OCI-LY7 (cell line): ENCODE measurements around the gene EHD2. TPM values are rescaled to one million over a fixed set of nuclear protein-coding genes. Genes with fewer than 3 reads are reported as not detected.

Experiments used
- BruUV-seq: library from RNA; stranded (reverse); fragments of 400-500 nt; replicated peaks from 2 replicates; lab custom pipeline; 2021; lab: Mats Ljungman, UMichigan
- CTCF ChIA-PET: fragments of 300-600 bp; sonication (Branson Sonifier 250); formaldehyde crosslinking; loops from one replicate; lab custom pipeline; 2022; ENCODE audit warnings: antibody characterized with exemption; ENCODE audit not compliant: unreplicated experiment; lab: Charles Lee
- POLR2A ChIA-PET: fragments of 300-600 bp; sonication (Branson Sonifier 250); formaldehyde crosslinking; loops from one replicate; lab custom pipeline; 2022; ENCODE audit warnings: antibody characterized with exemption; lab: Charles Lee
- DNase-seq: peaks from one replicate; pipeline ENCODE4 v3.0.0-alpha.2; 2015; ENCODE audit warnings: low spot score
- H2AFZ ChIP-seq: fragments of 200-600 bp; sonication (generic), shearing (Covaris generic); 2 replicates; pipeline ENCODE4 v1.6.1; 2014; ENCODE audit warnings: mild to moderate bottlenecking, antibody characterized with exemption, low read length, moderate library complexity
- H3K27ac ChIP-seq: fragments of 200-600 bp; sonication (generic); 2 replicates; pipeline ENCODE4 v1.5.1; 2014; ENCODE audit warnings: mixed run types, low read depth, mild to moderate bottlenecking, moderate library complexity, low read length, inconsistent platforms; ENCODE audit not compliant: poor library complexity, severe bottlenecking
- H3K36me3 ChIP-seq: fragments of 200-600 bp; sonication (generic); 2 replicates; pipeline ENCODE4 v1.6.1; 2014; ENCODE audit warnings: mild to moderate bottlenecking, antibody characterized with exemption, low read length, moderate library complexity, mixed read lengths; ENCODE audit not compliant: insufficient read depth
- H3K4me1 ChIP-seq: fragments of 200-600 bp; sonication (generic); 2 replicates; pipeline ENCODE4 v1.5.1; 2014; ENCODE audit warnings: mild to moderate bottlenecking, low read length; ENCODE audit not compliant: insufficient read depth, poor library complexity, severe bottlenecking
- H3K4me2 ChIP-seq: fragments of 200-600 bp; sonication (generic); 2 replicates; pipeline ENCODE4 v1.6.1; 2014; ENCODE audit warnings: mild to moderate bottlenecking, low read length
- H3K4me3 ChIP-seq: fragments of 200-600 bp; sonication (generic); 2 replicates; pipeline ENCODE4 v1.5.1; 2014; ENCODE audit warnings: mild to moderate bottlenecking, low read depth, low read length; ENCODE audit not compliant: poor library complexity, severe bottlenecking
- H3K79me2 ChIP-seq: fragments of 200-600 bp; sonication (generic); 2 replicates; pipeline ENCODE4 v1.6.1; 2016; ENCODE audit warnings: low read depth, mild to moderate bottlenecking, low read length, moderate library complexity, mixed read lengths; ENCODE audit not compliant: insufficient read depth
- H3K9me2 ChIP-seq: fragments of 200-600 bp; sonication (generic); 2 replicates; pipeline ENCODE4 v1.6.1; 2016; ENCODE audit warnings: mild to moderate bottlenecking, low read length, mixed read lengths; ENCODE audit not compliant: insufficient read depth
- H3K9me3 ChIP-seq: fragments of 200-600 bp; sonication (generic); 2 replicates; pipeline ENCODE4 v1.6.1; 2014; ENCODE audit warnings: mild to moderate bottlenecking, mixed run types, low read length, mixed read lengths
- H4K20me1 ChIP-seq: fragments of 200-600 bp; sonication (generic); 2 replicates; pipeline ENCODE4 v1.6.1; 2014; ENCODE audit warnings: mild to moderate bottlenecking, antibody characterized with exemption, low read length, moderate library complexity, mixed read lengths; ENCODE audit not compliant: insufficient read depth
- EZH2phosphoT487 ChIP-seq: fragments of 200-600 bp; sonication (generic); IDR thresholded peaks from 2 replicates; pipeline ENCODE4 v1.6.1; 2018; ENCODE audit warnings: low read depth, borderline replicate concordance, mild to moderate bottlenecking, mixed run types, antibody characterized with exemption, low read length, moderate library complexity, mixed read lengths
- intact Hi-C: fragments of 100-400 bp; cut with micrococcal nuclease; formaldehyde crosslinking; loops from one replicate; pipeline ENCODE4 v1.10.0; 2022; ENCODE audit not compliant: unreplicated experiment
- total RNA-seq, 2 experiments: library from RNA; depleted of rRNA in 1 of 2; stranded (reverse); fragments of >200 nt in 1 of 2; shearing (Covaris generic) in 1 of 2; gene quantifications; 2 replicates each; pipeline ENCODE4 v1.2.3, GENCODE V29; 2014 to 2022
- TF ChIP-seq, protein P1 (sequence below): fragments of 200-600 bp; sonication (generic); conservative IDR thresholded peaks from 2 replicates; pipeline ENCODE4 v1.5.1; 2014; ENCODE audit warnings: mild to moderate bottlenecking, antibody characterized with exemption, low read length, moderate library complexity, mixed read lengths

EHD2 gene
- total RNA-seq, 2 experiments from 2014 or later: not detected

DNA sequence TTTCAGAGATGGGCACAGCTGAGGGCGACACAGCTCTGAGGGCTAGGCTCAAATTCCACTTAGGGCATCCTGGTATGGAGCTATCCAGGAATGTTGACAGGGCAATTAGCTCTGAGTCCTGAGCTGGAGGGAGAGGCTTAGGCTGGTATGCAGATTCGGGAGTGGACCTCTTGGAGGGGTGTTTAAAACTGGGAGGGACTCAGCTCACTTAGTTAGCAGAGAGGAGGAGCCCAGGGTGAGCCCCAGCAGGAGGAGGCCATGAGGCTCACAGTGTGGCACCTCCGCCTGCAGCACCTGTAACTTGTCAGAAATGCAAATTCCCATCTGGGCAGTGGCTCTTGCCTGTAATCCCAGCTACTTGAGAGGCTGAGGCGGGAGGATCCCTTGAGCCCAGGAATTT, 21.9 kb downstream of the EHD2 start:
- ChIA-PET CTCF (no interaction called here), POLR2A (interaction anchor here (0.6 kb wide), 1 partner anchor 271 kb away, joined by 5 read pairs; no protein-coding TSS in a partner anchor)
- no TSS peak for BruUV-seq
- H3K9me2 ChIP-seq: no peaks in the 10 kb centered on the region
- intact Hi-C loops: no loop called here
- H4K20me1 ChIP-seq: no peaks in the 10 kb centered on the region
- no peaks in the 10 kb centered on the region for H3K4me1 ChIP-seq
- no peak overlapping the region for H3K27ac ChIP-seq
- no peaks in the 10 kb centered on the region for H3K9me3 ChIP-seq
- no peaks in the 10 kb centered on the region for H3K36me3 ChIP-seq
- H2AFZ ChIP-seq: no peak overlapping the region
- H3K79me2 ChIP-seq: no peaks in the 10 kb centered on the region
- H3K4me3 ChIP-seq: no peak overlapping the region
- no peak for DNase-seq
- H3K4me2 ChIP-seq: no peak overlapping the region
- no peak for TF ChIP-seq EZH2phosphoT487
- TF ChIP-seq, protein P1, sequence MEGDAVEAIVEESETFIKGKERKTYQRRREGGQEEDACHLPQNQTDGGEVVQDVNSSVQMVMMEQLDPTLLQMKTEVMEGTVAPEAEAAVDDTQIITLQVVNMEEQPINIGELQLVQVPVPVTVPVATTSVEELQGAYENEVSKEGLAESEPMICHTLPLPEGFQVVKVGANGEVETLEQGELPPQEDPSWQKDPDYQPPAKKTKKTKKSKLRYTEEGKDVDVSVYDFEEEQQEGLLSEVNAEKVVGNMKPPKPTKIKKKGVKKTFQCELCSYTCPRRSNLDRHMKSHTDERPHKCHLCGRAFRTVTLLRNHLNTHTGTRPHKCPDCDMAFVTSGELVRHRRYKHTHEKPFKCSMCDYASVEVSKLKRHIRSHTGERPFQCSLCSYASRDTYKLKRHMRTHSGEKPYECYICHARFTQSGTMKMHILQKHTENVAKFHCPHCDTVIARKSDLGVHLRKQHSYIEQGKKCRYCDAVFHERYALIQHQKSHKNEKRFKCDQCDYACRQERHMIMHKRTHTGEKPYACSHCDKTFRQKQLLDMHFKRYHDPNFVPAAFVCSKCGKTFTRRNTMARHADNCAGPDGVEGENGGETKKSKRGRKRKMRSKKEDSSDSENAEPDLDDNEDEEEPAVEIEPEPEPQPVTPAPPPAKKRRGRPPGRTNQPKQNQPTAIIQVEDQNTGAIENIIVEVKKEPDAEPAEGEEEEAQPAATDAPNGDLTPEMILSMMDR: no peak

DNA sequence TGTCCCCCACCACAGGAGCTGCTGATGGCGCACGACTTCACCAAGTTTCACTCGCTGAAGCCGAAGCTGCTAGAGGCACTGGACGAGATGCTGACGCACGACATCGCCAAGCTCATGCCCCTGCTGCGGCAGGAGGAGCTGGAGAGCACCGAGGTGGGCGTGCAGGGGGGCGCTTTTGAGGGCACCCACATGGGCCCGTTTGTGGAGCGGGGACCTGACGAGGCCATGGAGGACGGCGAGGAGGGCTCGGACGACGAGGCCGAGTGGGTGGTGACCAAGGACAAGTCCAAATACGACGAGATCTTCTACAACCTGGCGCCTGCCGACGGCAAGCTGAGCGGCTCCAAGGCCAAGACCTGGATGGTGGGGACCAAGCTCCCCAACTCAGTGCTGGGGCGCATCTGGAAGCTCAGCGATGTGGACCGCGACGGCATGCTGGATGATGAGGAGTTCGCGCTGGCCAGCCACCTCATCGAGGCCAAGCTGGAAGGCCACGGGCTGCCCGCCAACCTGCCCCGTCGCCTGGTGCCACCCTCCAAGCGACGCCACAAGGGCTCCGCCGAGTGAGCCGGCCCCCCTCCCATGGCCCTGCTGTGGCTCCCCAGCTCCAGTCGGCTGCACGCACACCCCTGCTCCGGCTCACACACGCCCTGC, 27.8 kb downstream of the EHD2 start:
- H3K9me2 ChIP-seq: no peaks in the 10 kb centered on the region
- no peak for DNase-seq
- POLR2A ChIA-PET: no interaction called here
- H3K36me3 ChIP-seq: no peaks in the 10 kb centered on the region
- H4K20me1 ChIP-seq: no peaks in the 10 kb centered on the region
- H3K27ac ChIP-seq: no peak overlapping the region
- no peak overlapping the region for H3K4me2 ChIP-seq
- TF ChIP-seq, protein P1: no peak
- TF ChIP-seq EZH2phosphoT487: no peak
- no peaks in the 10 kb centered on the region for H3K9me3 ChIP-seq
- no peak overlapping the region for H3K4me3 ChIP-seq
- no TSS peak for BruUV-seq
- peaks cover 5% of the 10 kb centered on the region for H3K79me2 ChIP-seq
- H2AFZ ChIP-seq: no peak overlapping the region
- intact Hi-C loops: no loop called here
- CTCF ChIA-PET: no interaction called here
- H3K4me1 ChIP-seq: peaks cover 18% of the 10 kb centered on the region

DNA sequence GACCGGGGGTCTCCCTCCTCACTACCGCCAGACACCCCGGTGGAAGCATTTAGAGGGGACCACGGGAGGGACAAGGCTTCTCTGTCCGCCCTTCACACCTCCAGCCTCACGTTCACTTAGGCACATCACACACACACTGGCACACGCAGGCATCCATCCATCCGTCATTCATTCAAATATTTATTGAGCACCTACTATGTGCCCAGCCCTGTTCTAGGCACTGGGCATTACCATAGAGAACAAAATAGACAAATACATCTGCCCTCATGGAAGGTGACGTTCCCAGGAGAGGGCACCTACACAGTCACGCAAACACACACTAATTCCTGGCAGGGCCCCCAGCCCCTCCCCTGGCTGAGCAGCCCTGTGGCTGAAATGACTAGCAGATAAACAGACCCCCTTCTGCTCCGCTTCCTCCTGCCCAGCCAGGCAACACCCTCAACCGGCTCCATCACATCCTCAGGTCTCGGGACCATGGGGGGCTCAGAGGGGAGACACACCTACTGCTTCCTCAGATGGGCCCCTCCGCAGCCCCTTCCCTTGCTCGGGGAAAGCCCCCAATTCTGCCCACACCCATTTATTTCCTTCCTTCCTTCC, 28.4 kb downstream of the EHD2 start:
- Histone ChIP-seq H3K4me2 (no peak overlapping the region), H3K79me2 (peaks cover 11% of the 10 kb centered on the region), H4K20me1 (no peaks in the 10 kb centered on the region), H3K36me3 (peaks cover 2% of the 10 kb centered on the region), H3K9me3 (no peaks in the 10 kb centered on the region), H3K27ac (no peak overlapping the region), H3K9me2 (no peaks in the 10 kb centered on the region), H3K4me3 (no peak overlapping the region), H2AFZ (no peak overlapping the region), H3K4me1 (peaks cover 25% of the 10 kb centered on the region)
- ChIA-PET POLR2A (no interaction called here), CTCF (no interaction called here)
- intact Hi-C loops: no loop called here
- no peak for TF ChIP-seq EZH2phosphoT487
- TF ChIP-seq, protein P1: no peak
- no TSS peak for BruUV-seq
- no peak for DNase-seq
